ENCODE measurements around the gene INSIG1. TPM values are rescaled to one million over a fixed set of nuclear protein-coding genes. Genes with fewer than 3 reads are reported as not detected.

INSIG1 gene
- total and polyA plus RNA-seq, 2 experiments from 2014 or later, result 70.3 to 131 TPM

GRCh38 chr7:155286686-155287085 lies 11.0 kb upstream of the INSIG1 start:
- Histone ChIP-seq H3K9me2 (ENCODE audit: insufficient read depth) (no peaks in the 10 kb centered on the region), H3K36me3 (ENCODE audit: insufficient read depth) (no peaks in the 10 kb centered on the region), H3K27me3 (ENCODE audit: insufficient read depth) (no peaks in the 10 kb centered on the region), H3K4me1 (ENCODE audit: insufficient read depth) (no peaks in the 10 kb centered on the region), H3K27ac (ENCODE audit: low read depth) (no peak overlapping the region), H3F3A (replicated peaks; ENCODE audit: low read depth) (no peaks in the 10 kb centered on the region), H2AFZ (no peak overlapping the region), H3K79me2 (replicated peaks; ENCODE audit: insufficient read depth) (no peaks in the 10 kb centered on the region), H3K4me2 (no peak overlapping the region), H4K20me1 (replicated peaks; ENCODE audit: insufficient read depth) (no peaks in the 10 kb centered on the region), H3K4me3 (no peak overlapping the region)
- Mint-ChIP-seq H3K9me3 (peaks cover 3% of the 10 kb centered on the region; the same call in 2 of the 3 replicates), H3K36me3 (ENCODE audit: low read depth) (no peaks in the 10 kb centered on the region), H3K27ac (no peak overlapping the region), H3K4me3 (no peak overlapping the region), H3K4me1 (no peaks in the 10 kb centered on the region), H3K27me3 (ENCODE audit: insufficient read depth, low read depth, poor library complexity) (peaks cover 6% of the 10 kb centered on the region)
- TF ChIP-seq POLR2AphosphoS5 (IDR thresholded peaks at IDR 0.05; ENCODE audit: low read depth) (no peak), CTCF (conservative IDR thresholded peaks at IDR 0.05; ENCODE audit: low read depth in 2 of 2) (no peak), ZNF331 (CRISPR knock-in tag; IDR thresholded peaks at IDR 0.05; ENCODE audit: low read depth) (no peak), REST (IDR thresholded peaks at IDR 0.05; ENCODE audit: unreplicated experiment) (no peak), ZNF462 (CRISPR knock-in tag; IDR thresholded peaks at IDR 0.05) (no peak), JUNB (IDR thresholded peaks at IDR 0.05; ENCODE audit: unreplicated experiment) (no peak), ETS1 (IDR thresholded peaks at IDR 0.05) (no peak), ZNF114 (CRISPR knock-in tag; IDR thresholded peaks at IDR 0.05) (no peak), CREB1 (CRISPR knock-in tag; IDR thresholded peaks at IDR 0.05; ENCODE audit: low read depth) (no peak), NANOG (IDR thresholded peaks at IDR 0.05; ENCODE audit: borderline replicate concordance) (no peak), STAT1 (IDR thresholded peaks at IDR 0.05; ENCODE audit: unreplicated experiment) (no peak), EZH2 (IDR thresholded peaks at IDR 0.05; ENCODE audit: low read depth, unreplicated experiment) (no peak), EZH2phosphoT487 (IDR thresholded peaks at IDR 0.05; ENCODE audit: unreplicated experiment) (no peak)
- DNase-seq (ENCODE audit: low spot score), result no peak
- no peak for ATAC-seq

All from GM23338 (cell line).